Vagina (tissue), 2 donors: ENCODE data around the gene FBRSL1.

Experiments used
- CTCF ChIP-seq, 3 experiments: fragments of 450-650 bp in 2 of 3; fragments of 200-600 bp in 1 of 3; sonication (generic) in 1 of 3; IDR thresholded peaks; one replicate each; pipeline ENCODE4 v1.5.1; 2017 to 2019; ENCODE audit warnings: antibody characterized with exemption in 3 of 3, mild to moderate bottlenecking in 2 of 3, moderate library complexity in 2 of 3
- POLR2A ChIP-seq, 2 donors: fragments of 450-650 bp; IDR thresholded peaks; one replicate each; pipeline ENCODE4 v1.6.1; 2017; ENCODE audit warnings: antibody characterized with exemption in 2 of 2, mild to moderate bottlenecking in 2 of 2, moderate library complexity in 2 of 2

- TF ChIP-seq CTCF (IDR thresholded peaks at IDR 0.05) (no peak), POLR2A (IDR thresholded peaks at IDR 0.05) (no peak)
Observed at GRCh38 chr12:132548430-132549058, 58.6 kb downstream of the FBRSL1 start.
